ENCODE data around the gene LY9. TPM values are rescaled to one million over a fixed set of nuclear protein-coding genes. Genes with fewer than 3 reads are reported as not detected.
A peak's percentile ranks its signal among the peaks of the same experiment; 100 is the strongest.

LY9 gene
- total RNA-seq (2014; rRNA removed): not detected in 2 replicates
- polyA plus RNA-seq (2012): not detected

GRCh38 chr1:160795951-160796383, at the start of gene LY9:
TSS of gene LY9 (plus strand) at chr1:160796174. CDS start at chr1:160796188, 14 bp downstream.
- DNase-seq (ENCODE audit: low read depth): no peak

- no peak for DNase-seq (ENCODE audit: low read depth)
These were observed 49.0 kb upstream of the LY9 start for GRCh38 chr1:160746836-160747500.

GRCh38 chr1:160747717-160748116, 48.3 kb upstream of the LY9 start:
- no peak for DNase-seq (ENCODE audit: low read depth)

GRCh38 chr1:160748181-160748877, 47.6 kb upstream of the LY9 start:
- DNase-seq (ENCODE audit: low read depth): peak; percentile 23

- DNase-seq (ENCODE audit: low read depth): no peak
These were observed 47.1 kb upstream of the LY9 start for GRCh38 chr1:160748878-160749269.

- no peak for DNase-seq (ENCODE audit: low read depth)
These were observed 45.4 kb upstream of the LY9 start for GRCh38 chr1:160750608-160751007.

- no peak for DNase-seq (ENCODE audit: low read depth)
These were observed 43.6 kb upstream of the LY9 start for GRCh38 chr1:160752406-160752805.

GRCh38 chr1:160752924-160753323, 43.0 kb upstream of the LY9 start:
- no peak for DNase-seq (ENCODE audit: low read depth)

GRCh38 chr1:160753594-160753993, 42.4 kb upstream of the LY9 start:
- DNase-seq (ENCODE audit: low read depth): no peak

- DNase-seq (ENCODE audit: low read depth): no peak
These were observed 40.5 kb upstream of the LY9 start for GRCh38 chr1:160755461-160755860.

- no peak for DNase-seq (ENCODE audit: low read depth)
These were observed 39.8 kb upstream of the LY9 start for GRCh38 chr1:160755911-160756848.

- no peak for DNase-seq (ENCODE audit: low read depth)
These were observed 39.1 kb upstream of the LY9 start for GRCh38 chr1:160756849-160757201.

GRCh38 chr1:160758521-160758920, 37.5 kb upstream of the LY9 start:
- DNase-seq (ENCODE audit: low read depth): no peak

- no peak for DNase-seq (ENCODE audit: low read depth)
These were observed 36.2 kb upstream of the LY9 start for GRCh38 chr1:160759740-160760139.

GRCh38 chr1:160761046-160761445, 34.9 kb upstream of the LY9 start:
- no peak for DNase-seq (ENCODE audit: low read depth)

GRCh38 chr1:160761886-160762285, 34.1 kb upstream of the LY9 start:
- no peak for DNase-seq (ENCODE audit: low read depth)

- DNase-seq (ENCODE audit: low read depth): no peak
These were observed 32.0 kb upstream of the LY9 start for GRCh38 chr1:160763993-160764392.

- DNase-seq (ENCODE audit: low read depth): peak; percentile 13
These were observed 28.3 kb upstream of the LY9 start for GRCh38 chr1:160767395-160768294.

- peak; percentile 32 for DNase-seq (ENCODE audit: low read depth)
These were observed 27.7 kb upstream of the LY9 start for GRCh38 chr1:160768295-160768657.

- no peak for DNase-seq (ENCODE audit: low read depth)
These were observed 23.6 kb upstream of the LY9 start for GRCh38 chr1:160772331-160772730.

- no peak for DNase-seq (ENCODE audit: low read depth)
These were observed 22.9 kb upstream of the LY9 start for GRCh38 chr1:160773093-160773492.

All from LHCN-M2 (cell line).